Measurements from ENCODE around the gene BSG. TPM values are rescaled to one million over a fixed set of nuclear protein-coding genes. Genes with fewer than 3 reads are reported as not detected.

The BSG gene
- total and polyA plus RNA-seq, 2 experiments from 2014 or later = 957 to 973 TPM

- DNase-seq (ENCODE audit: low spot score) (no peak), ATAC-seq (no peak)
- Mint-ChIP-seq H3K36me3 (ENCODE audit: low read depth) (peaks cover 12% of the 10 kb centered on the region; the same call in 2 of the 3 replicates), H3K9me3 (no peaks in the 10 kb centered on the region), H3K27me3 (ENCODE audit: insufficient read depth, low read depth, poor library complexity) (peaks cover 17% of the 10 kb centered on the region), H3K27ac (no peak overlapping the region), H3K4me1 (peaks cover 6% of the 10 kb centered on the region), H3K4me3 (no peak overlapping the region)
- no peak overlapping the region for H3K4me3 ChIP-seq
- H3K36me3 ChIP-seq (ENCODE audit: insufficient read depth) = no peaks in the 10 kb centered on the region
- H3K4me1 ChIP-seq (ENCODE audit: insufficient read depth) = no peaks in the 10 kb centered on the region
- H3K9me2 ChIP-seq (ENCODE audit: insufficient read depth) = no peaks in the 10 kb centered on the region
- H3K79me2 ChIP-seq (replicated peaks; ENCODE audit: insufficient read depth) = no peaks in the 10 kb centered on the region
- no peak overlapping the region for H2AFZ ChIP-seq
- H3F3A ChIP-seq (replicated peaks; ENCODE audit: low read depth) = no peaks in the 10 kb centered on the region
- H4K20me1 ChIP-seq (replicated peaks; ENCODE audit: insufficient read depth) = no peaks in the 10 kb centered on the region; the same call in none of the 2 replicates
- TF ChIP-seq POLR2AphosphoS5 (IDR thresholded peaks at IDR 0.05; ENCODE audit: low read depth) (no peak), STAT1 (IDR thresholded peaks at IDR 0.05; ENCODE audit: unreplicated experiment) (no peak), ZNF331 (CRISPR knock-in tag; IDR thresholded peaks at IDR 0.05; ENCODE audit: low read depth) (no peak), NANOG (IDR thresholded peaks at IDR 0.05; ENCODE audit: borderline replicate concordance) (no peak), JUNB (IDR thresholded peaks at IDR 0.05; ENCODE audit: unreplicated experiment) (no peak), ETS1 (IDR thresholded peaks at IDR 0.05) (no peak), EZH2 (IDR thresholded peaks at IDR 0.05; ENCODE audit: low read depth, unreplicated experiment) (no peak), EZH2phosphoT487 (IDR thresholded peaks at IDR 0.05; ENCODE audit: unreplicated experiment) (no peak), ZNF114 (CRISPR knock-in tag; IDR thresholded peaks at IDR 0.05) (no peak), CREB1 (CRISPR knock-in tag; IDR thresholded peaks at IDR 0.05; ENCODE audit: low read depth) (no peak), ZNF462 (CRISPR knock-in tag; IDR thresholded peaks at IDR 0.05) (no peak)
- no peak overlapping the region for H3K27ac ChIP-seq (ENCODE audit: low read depth)
- H3K27me3 ChIP-seq (ENCODE audit: insufficient read depth) = no peaks in the 10 kb centered on the region
- H3K4me2 ChIP-seq = no peak overlapping the region
Measured at GRCh38 chr19:612941-613340, 40.5 kb downstream of the BSG start.
